ENCODE results near the gene PNMA8B. TPM values are rescaled to one million over a fixed set of nuclear protein-coding genes. Genes with fewer than 3 reads are reported as not detected.

PNMA8B gene
- total RNA-seq, 1 donor from 2014 or later = 2.1 TPM

DNA sequence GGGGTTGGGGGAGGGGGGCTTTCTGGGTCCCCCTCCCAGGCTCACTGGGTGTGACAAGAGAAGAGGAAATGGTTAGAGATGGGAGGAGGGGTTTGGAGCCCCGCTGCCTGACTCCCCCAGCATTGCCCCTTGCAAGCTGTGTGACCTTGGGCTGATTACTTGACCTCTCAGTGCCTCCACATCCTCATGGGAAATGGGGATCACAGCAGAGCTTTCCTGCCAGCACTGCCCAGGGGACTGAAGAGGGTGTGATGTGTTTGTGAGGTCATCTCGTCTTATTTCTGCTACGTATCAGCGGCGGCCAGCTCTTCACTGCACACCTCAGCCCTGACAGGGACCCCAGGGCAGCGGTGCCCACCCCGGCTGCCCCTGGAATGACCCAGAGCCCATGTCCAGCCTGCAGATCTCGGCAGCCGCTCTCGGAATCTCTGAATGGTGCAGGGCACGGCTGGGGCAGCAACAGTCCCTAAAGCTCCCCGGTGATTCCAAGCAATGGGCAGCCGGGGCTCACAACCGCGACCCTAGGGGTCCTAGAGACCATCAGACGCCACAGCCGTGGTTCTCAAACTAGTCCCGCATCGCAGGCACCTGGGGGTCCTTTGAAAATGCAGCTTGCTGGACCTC, 8.4 kb downstream of the PNMA8B start:
- TF ChIP-seq, protein P1, sequence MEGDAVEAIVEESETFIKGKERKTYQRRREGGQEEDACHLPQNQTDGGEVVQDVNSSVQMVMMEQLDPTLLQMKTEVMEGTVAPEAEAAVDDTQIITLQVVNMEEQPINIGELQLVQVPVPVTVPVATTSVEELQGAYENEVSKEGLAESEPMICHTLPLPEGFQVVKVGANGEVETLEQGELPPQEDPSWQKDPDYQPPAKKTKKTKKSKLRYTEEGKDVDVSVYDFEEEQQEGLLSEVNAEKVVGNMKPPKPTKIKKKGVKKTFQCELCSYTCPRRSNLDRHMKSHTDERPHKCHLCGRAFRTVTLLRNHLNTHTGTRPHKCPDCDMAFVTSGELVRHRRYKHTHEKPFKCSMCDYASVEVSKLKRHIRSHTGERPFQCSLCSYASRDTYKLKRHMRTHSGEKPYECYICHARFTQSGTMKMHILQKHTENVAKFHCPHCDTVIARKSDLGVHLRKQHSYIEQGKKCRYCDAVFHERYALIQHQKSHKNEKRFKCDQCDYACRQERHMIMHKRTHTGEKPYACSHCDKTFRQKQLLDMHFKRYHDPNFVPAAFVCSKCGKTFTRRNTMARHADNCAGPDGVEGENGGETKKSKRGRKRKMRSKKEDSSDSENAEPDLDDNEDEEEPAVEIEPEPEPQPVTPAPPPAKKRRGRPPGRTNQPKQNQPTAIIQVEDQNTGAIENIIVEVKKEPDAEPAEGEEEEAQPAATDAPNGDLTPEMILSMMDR (IDR thresholded peaks at IDR 0.05; ENCODE audit: insufficient read depth, low read length, poor library complexity, severe bottlenecking) = no peak
- no peak for DNase-seq (ENCODE audit: low read depth)
- H3K27me3 ChIP-seq (ENCODE audit: control insufficient read depth, insufficient read depth, low read length) = peaks cover 23% of the 10 kb centered on the region
- H3K4me3 ChIP-seq (ENCODE audit: low read depth, low read length) = peak overlapping the region; percentile 32
- no peaks in the 10 kb centered on the region for H3K36me3 ChIP-seq (ENCODE audit: control insufficient read depth, insufficient read depth, low read length)

DNA sequence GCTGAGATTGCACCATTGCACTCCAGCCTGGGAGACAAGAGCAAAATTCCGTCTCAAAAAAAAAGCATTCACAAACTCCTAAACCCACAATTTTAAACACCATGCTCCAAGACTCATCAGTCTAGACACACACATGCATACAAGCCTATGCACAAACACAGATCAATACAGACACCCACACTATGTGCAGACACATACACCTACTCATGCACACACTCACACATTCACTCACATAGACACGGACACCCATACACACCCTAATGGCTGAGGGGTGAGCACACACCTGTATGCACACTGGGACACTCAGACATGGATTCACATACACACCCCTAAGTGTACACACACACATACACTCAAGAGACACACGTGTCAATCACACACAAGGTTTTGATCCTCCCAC, 9.3 kb downstream of the PNMA8B start:
- peaks cover 21% of the 10 kb centered on the region for H3K27me3 ChIP-seq (ENCODE audit: control insufficient read depth, insufficient read depth, low read length)
- TF ChIP-seq, protein P1 (IDR thresholded peaks at IDR 0.05; ENCODE audit: insufficient read depth, low read length, poor library complexity, severe bottlenecking) = no peak
- DNase-seq (ENCODE audit: low read depth) = no peak

DNA sequence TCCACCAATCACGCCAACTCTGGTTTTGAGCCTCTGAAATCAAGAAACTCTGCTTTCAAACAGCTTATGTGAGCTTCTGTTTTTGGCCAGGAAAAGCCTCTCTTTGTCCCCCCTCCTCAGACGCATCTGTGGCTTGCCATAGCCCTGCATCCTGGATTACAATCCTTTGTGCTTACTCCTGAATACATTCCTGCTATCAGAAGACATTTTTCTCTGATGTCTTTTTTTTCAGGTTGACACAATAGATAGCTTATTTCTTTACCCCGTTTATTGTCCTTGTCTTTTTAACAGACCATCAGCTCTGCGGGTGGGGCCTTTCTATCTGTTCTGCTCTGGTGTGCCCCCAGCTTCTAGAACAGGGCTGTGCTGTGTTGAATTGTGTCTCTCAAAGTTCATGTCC, 11.0 kb downstream of the PNMA8B start:
- Histone ChIP-seq H3K36me3 (ENCODE audit: control insufficient read depth, insufficient read depth, low read length) (no peaks in the 10 kb centered on the region), H3K27me3 (ENCODE audit: control insufficient read depth, insufficient read depth, low read length) (peaks cover 15% of the 10 kb centered on the region), H3K4me3 (ENCODE audit: low read depth, low read length) (no peak overlapping the region)
- TF ChIP-seq, protein P1 (IDR thresholded peaks at IDR 0.05; ENCODE audit: insufficient read depth, low read length, poor library complexity, severe bottlenecking) = no peak
- DNase-seq (ENCODE audit: low read depth) = no peak

More for the DNA sequence above, 9.3 kb downstream of the PNMA8B start:
- Histone ChIP-seq H3K36me3 (ENCODE audit: control insufficient read depth, insufficient read depth, low read length) (no peaks in the 10 kb centered on the region), H3K4me3 (ENCODE audit: low read depth, low read length) (no peak overlapping the region)

DNA sequence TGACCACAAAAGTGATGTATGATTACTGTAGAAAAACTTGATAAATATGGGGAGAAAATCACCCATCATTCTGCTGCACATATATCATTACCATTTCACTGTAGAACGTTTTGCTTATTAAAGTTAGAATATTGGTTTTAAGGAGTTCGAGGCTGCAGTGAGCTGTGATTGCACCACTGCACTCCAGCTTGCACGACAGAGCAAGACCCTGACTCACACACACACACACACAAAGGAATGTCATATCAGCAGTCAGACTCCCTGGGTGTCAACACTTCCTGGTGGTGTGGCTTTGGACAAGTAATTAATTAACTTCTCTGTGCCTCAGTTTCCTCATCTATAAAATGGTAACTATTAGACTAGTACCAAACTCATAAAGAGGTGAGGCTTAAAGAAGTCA, 13.0 kb downstream of the PNMA8B start:
- TF ChIP-seq, protein P1 (IDR thresholded peaks at IDR 0.05; ENCODE audit: insufficient read depth, low read length, poor library complexity, severe bottlenecking) = no peak
- peaks cover 1% of the 10 kb centered on the region for H3K27me3 ChIP-seq (ENCODE audit: control insufficient read depth, insufficient read depth, low read length)
- no peaks in the 10 kb centered on the region for H3K36me3 ChIP-seq (ENCODE audit: control insufficient read depth, insufficient read depth, low read length)
- DNase-seq (ENCODE audit: low read depth) = no peak
- H3K4me3 ChIP-seq (ENCODE audit: low read depth, low read length) = no peak overlapping the region

DNA sequence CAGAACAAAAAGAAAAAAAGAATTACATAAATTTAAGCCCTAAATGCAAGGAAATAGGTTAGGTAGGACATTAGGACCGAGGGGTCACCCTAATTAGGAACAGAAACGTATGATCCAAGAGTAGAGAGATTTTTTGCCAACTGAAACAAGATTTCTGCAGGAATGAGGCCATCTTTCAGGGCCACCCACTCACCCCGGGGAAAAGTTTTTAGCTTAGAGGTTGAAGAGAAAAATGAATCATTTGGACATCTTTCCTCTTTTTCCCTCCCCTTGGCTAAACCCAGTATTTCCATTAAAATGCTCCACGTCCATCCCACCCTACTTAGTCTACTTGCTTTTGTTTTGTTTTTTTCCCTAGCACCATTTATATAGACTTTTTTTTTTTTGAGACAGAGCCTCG, 13.7 kb downstream of the PNMA8B start:
- no peaks in the 10 kb centered on the region for H3K36me3 ChIP-seq (ENCODE audit: control insufficient read depth, insufficient read depth, low read length)
- no peak overlapping the region for H3K4me3 ChIP-seq (ENCODE audit: low read depth, low read length)
- no peak for DNase-seq (ENCODE audit: low read depth)
- TF ChIP-seq, protein P1 (IDR thresholded peaks at IDR 0.05; ENCODE audit: insufficient read depth, low read length, poor library complexity, severe bottlenecking) = no peak
- H3K27me3 ChIP-seq (ENCODE audit: control insufficient read depth, insufficient read depth, low read length) = no peaks in the 10 kb centered on the region

DNA sequence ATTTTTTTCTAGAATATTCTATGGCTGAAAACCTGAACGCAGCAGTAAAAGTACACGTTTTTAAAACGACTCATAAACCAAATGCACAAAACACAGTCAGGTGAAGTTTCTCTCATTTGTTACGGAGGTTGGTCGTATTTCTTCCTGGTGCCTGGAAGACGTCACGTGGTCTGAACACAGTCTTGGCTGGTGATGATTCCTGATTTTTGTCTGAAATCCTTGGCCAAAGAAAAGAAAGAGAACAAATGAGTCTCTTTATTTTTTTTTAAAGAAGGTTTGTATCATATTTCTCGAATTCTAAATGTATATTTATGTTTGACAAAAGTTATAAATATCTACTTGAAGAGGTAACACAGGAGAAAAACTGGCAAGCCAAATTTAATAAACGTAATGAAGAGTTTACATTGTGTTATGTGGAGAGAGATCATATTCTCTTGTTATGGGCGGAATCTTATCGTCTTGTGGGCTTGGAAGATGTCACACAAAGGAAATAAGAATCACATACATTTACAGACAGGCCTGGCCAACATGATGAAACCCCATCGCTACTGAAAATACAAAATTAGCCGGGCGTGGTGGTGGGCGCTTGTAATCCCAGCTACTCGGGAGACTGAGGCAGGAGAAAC, 14.3 kb downstream of the PNMA8B start:
- TF ChIP-seq, protein P1 (IDR thresholded peaks at IDR 0.05; ENCODE audit: insufficient read depth, low read length, poor library complexity, severe bottlenecking) = no peak
- H3K27me3 ChIP-seq (ENCODE audit: control insufficient read depth, insufficient read depth, low read length) = no peaks in the 10 kb centered on the region
- no peaks in the 10 kb centered on the region for H3K36me3 ChIP-seq (ENCODE audit: control insufficient read depth, insufficient read depth, low read length)
- H3K4me3 ChIP-seq (ENCODE audit: low read depth, low read length) = no peak overlapping the region
- DNase-seq (ENCODE audit: low read depth) = no peak

Data from kidney epithelial cell (primary cell).